ENCODE measurements around the gene MPL.

The MPL gene

GRCh38 chr1:43303471-43304313, 33.9 kb upstream of the MPL start:
- TF ChIP-seq CTCF (IDR thresholded peaks at IDR 0.05): no peak

DNA sequence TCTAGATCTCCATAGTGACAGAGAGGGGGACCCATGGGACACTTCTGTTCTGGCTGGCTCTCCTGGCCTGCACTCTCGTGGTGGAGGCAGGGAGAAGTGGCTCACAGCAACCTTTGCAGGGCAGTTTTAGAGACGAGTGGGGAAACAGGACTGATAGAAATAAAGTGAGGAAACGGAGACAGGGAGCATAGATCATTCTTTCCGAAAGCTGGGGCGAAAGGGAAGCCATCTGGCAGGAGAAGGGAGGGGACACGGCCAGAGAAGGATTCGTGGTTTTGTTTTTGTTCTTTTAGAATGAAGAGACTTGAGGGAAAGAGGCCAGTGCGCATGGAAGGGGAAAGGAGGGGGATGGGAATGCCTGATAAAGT, 33.3 kb upstream of the MPL start:
- TF ChIP-seq CTCF (IDR thresholded peaks at IDR 0.05): no peak

DNA sequence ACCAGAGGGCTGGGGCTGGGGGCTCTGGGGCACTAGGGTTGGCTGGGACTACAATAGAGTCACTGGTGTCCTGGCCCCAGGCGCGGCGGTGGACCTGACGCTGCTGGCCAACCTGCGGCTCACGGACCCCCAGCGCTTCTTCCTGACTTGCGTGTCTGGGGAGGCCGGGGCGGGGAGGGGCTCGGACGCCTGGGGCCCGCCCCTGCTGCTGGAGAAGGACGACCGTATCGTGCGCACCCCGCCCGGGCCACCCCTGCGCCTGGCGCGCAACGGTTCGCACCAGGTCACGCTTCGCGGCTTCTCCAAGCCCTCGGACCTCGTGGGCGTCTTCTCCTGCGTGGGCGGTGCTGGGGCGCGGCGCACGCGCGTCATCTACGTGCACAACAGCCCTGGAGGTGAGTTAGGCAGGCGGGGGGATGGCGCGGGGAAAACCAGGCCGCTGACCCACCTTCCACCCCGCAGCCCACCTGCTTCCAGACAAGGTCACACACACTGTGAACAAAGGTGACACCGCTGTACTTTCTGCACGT, 32.8 kb upstream of the MPL start:
- no peak for TF ChIP-seq CTCF (IDR thresholded peaks at IDR 0.05)

- TF ChIP-seq CTCF (IDR thresholded peaks at IDR 0.05): no peak
Measured at GRCh38 chr1:43305461-43305860, 32.2 kb upstream of the MPL start.

- TF ChIP-seq CTCF (IDR thresholded peaks at IDR 0.05): no peak
Measured at GRCh38 chr1:43305926-43306687, 31.5 kb upstream of the MPL start.

GRCh38 chr1:43306688-43307457, 30.7 kb upstream of the MPL start:
- no peak for TF ChIP-seq CTCF (IDR thresholded peaks at IDR 0.05)

GRCh38 chr1:43307458-43308158, 30.0 kb upstream of the MPL start:
- TF ChIP-seq CTCF (IDR thresholded peaks at IDR 0.05): no peak

All from LNCAP (cell line).